Raji (cell line): ENCODE measurements around the gene ALB.

Experiments
- POLR2A ChIP-seq: IDR thresholded peaks from 2 replicates; pipeline ENCODE4 v1.6.1; 2011; ENCODE audit warnings: low read depth, low read length, control low read depth; ENCODE audit not compliant: insufficient read depth

The ALB gene

DNA sequence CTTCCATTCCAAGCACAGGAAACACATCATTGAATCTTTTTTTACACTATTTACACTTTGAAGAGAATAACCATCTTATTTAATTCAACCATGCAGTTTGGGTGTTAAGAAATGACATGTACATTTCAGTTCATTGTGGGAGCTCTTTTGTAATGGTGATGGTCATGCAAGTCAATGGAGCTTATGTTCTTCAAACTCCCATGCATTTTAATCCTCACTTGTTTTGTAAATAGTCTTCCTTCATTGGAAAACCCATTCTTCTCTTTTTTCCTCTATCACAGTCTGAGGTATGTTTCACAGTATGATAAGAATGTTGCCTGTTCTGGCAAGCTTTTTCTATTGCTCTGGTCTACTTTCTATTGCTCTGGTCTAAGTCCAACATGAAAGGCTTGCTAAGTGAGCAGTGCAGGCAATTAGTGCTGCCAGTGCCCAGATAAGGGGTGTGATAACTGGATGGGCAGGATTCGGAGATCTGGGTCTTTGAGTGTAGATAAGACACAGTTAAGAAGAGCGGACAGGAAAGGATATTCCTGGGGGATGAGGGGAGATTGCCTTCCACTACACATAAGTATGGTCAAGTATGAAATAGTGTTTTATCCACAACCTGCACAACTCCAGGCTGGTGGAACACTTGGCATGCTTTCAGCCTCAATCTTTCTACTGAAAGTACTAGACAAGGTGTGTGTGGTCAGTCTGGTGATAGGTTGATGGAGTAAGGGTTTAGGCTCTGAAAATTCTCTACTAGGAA is 49.0 kb downstream of the ALB start:
- TF ChIP-seq POLR2A = no peak

DNA sequence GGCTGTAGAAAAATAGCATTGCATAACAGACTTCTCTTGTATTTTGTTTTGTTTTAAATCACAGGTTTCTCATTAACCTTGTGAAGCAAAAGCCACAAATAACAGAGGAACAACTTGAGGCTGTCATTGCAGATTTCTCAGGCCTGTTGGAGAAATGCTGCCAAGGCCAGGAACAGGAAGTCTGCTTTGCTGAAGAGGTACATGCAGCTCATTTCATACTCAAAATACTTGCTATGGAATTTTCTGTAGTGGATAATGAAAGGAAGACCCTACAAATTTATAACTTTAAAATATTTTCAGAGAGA is 49.6 kb downstream of the ALB start:
- TF ChIP-seq POLR2A = no peak

DNA sequence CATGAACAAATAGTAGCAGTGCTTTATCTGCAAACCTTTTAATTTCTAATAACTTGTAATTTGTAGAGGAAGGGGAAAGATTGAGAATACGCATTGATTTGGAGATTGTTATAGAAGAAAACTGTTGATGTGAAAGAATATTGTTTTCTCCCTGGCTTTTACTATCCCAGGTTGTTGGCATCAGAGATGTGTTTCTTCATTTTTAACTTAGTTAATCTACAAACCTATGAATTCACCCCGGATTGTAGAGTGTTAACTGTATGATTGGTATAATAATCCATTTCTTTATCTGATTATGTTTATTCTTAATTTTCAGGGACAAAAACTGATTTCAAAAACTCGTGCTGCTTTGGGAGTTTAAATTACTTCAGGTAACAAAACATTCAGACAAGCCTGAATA is 50.8 kb downstream of the ALB start:
- TF ChIP-seq POLR2A = no peak

DNA sequence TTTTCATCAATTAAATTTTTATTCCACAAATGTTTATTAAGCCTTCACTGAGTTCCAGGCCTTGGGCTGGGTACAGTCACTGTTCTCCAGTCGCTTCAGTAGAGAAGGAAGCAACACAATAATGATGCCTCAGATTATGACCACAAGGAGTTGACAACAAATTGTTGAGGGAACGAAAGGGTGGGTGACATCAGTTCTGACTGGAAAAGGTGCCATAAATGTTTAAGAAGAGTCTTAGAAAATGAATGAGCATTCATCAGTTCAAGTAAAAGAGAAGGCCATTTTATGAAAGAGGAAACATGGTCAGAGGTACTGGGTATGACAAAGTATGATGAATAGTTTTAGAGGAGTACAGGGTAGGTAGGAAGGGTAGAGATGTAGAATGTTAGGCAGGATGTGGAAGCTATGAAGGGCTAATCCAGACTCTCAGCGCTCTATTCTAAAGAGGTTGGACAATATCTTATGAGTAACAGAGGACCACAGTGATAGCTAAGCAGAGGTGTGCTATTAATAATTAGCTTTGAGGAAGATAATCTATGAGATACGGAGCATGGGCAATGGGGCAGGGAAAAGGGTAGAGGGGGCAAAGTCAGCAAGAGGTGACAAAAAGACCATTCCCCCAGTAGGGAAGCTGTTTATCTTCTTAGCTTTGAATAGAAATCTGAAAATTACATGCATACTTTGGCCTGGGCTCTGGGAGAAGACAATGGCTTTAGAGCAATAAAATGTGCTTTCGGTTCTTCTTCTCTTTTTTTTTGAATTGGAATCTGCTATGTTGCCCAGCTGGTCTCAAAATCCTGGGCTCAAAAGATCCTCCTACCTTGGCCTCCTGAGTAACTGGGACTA is 52.3 kb downstream of the ALB start:
- no peak for TF ChIP-seq POLR2A

DNA sequence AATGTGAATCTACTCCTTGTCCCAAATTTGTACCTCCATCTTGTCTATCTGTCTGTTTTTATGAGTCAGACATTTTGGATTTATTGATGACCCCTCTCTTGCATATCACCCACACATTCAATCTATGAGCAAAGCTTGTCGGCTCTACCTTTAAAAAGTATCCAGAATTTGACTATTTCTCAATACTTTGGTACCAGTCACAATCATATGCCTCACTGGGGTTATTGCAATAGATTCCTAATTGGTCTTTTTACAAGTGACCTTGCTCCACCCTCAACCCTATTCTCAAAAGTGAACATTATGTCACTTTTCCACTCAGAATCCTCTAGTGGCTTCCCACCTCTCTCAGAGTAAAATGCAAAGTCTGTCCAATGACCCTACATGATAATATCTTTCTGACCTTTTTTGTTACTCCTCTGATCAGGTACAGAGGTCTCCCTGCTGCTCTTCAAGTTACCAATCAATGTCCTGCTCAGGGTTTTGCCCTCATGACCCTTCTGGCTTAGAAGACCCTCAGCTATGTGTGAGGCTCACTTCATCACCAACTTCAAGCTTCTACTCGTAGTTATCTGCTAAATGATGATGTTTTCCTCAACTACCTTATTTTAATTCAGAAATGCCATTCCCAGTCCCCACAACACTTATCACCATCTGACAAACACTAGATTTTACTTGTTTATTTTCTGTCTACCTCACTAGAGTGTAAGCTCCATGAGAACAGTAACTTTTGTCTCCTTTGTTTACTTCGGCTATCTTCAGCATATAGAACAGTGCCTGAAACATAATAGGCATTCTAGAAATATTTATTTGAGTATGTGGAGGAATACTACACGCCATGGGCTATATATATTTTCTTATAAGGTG is 54.3 kb downstream of the ALB start:
- no peak for TF ChIP-seq POLR2A

DNA sequence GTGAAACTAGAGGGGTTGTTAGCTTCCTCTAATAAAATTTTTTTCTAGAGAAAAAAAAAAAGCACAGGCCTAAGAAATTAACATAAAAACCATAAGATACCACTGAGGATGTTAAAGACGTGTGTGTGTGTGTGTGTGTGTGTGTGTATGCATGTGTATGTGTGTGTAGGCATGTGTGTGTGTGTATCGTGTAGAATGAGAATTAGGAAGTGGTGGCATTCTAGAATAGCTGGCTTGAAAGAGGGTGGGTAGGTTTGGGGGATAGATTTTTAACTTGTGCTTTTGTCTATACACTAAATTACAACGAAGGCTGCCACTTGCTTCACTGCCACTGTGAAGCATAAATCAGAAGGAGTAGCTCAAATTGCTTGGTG is 54.9 kb downstream of the ALB start:
- TF ChIP-seq POLR2A = no peak

DNA sequence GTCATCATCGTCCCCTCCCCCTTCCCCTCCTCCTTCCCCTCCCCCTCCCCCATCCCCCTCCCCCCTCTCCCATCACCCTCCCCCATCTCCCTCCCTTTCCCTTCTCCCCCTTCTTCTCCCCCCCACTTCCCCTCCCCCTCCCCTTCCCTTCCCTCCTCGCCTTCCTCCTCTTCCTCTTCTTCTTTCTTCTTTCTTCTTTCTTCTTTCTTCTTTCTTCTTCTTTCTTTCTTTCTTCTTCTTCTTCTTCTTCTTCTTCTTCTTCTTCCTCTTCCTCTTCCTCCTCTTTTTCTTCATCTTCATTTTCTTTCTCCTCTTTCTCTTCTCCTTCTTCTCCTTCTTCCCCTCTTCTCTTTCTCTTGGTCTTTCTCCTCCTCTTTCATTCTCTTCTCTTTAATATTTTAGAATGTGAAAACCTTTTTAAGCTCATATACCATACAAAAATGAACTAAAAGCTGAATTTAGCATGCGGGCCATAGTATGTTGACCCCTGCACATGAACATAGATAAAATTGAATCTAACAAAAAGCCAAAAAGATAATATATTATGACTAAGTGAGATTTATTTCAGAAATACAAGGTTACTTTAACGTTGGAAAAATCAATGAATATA is 56.9 kb downstream of the ALB start:
- no peak for TF ChIP-seq POLR2A

DNA sequence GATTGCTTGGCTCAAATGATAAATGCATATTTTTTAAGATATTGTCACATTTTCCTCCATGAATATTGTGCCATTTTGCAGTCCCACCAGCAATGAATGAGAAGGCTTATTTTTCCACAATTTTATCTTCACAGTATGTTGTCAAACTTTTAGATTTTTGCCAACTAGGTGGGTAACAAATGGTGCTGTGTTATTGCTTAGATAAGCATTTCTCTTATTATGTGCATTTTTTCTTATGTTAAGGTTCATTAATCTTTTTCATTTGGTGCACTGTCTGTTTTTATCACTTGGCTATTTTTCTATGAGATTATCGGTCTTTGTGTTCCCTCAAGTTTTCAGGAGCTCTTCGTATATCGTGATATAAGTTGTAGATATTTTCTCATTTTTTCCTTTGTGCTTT is 64.1 kb downstream of the ALB start:
- no peak for TF ChIP-seq POLR2A

DNA sequence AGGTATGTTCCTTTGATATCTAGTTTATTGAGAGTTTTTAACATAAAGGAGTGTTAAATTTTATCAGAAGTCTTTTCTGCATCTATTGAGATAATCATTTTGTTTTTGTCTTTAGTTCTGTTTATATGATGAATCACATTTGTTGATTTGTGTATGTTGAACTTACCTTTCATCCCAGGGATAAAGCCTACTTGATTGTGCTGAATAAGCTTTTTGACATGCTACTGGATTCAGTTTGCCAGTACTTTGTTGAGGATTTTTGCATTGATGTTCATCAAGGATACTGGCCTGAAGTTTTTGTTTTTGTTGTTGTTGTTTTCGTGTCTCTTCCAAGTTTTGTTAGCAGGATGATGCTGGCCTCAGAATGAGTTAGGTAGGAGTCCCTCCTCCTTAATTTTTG is 66.6 kb downstream of the ALB start:
- no peak for TF ChIP-seq POLR2A
